DND-41 (cell line): Measurements from ENCODE around the gene NGDN.

Source experiments
- CTCF ChIP-seq: IDR thresholded peaks from 2 replicates; pipeline ENCODE4 v1.5.1; 2012; ENCODE audit warnings: borderline replicate concordance, low read length, moderate library complexity, mild to moderate bottlenecking; ENCODE audit not compliant: poor library complexity, severe bottlenecking; ENCODE audit errors: extremely low read depth
- EZH2 ChIP-seq: IDR thresholded peaks from 3 replicates; pipeline ENCODE4 v1.6.1; 2012; ENCODE audit warnings: borderline replicate concordance, low read depth, mild to moderate bottlenecking, moderate library complexity, low read length, inconsistent platforms; ENCODE audit not compliant: severe bottlenecking

DNA sequence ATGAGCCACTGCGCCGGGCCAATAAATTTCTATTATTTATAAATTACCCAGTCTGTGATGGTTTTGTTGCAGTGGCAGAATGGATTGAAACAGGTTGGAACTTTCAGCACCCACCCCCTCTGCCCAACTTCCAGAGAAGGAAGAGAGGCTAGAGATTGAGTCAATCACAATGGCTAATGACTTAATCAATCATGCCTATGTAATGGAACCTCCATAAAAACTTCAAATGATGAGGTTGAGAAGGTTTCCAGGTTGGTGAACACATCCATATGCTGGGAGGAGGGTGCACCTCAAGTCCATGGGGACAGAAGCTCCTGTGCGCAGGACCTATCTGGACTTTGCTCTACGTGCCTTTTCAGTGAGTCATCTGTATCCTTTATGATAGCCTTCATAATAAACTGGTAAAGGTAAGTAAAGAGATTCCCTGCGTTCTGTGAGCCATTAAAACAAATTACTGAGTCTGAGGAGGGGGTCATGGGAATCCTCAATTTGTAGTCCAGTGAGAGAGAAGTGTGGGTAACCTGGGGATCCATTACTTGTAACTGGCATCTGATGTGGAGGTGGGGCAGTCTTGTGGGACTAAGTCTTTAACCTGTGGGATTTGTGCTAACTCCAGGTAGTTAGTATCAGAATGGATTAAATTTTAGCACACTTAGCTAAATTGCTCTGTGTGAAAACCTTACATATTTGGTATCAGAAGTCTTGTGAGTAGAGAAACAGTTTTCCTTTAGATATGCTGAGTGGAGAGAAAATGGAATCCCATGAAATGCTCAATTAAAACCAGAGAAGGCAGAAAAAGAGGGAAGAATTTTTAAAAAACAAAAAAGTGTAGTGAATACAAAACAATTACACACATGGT is 11.7 kb upstream of the NGDN start:
- TF ChIP-seq CTCF (no peak), EZH2 (no peak)
